Nephron progenitor cell (in vitro differentiated cells): Measurements from ENCODE around the gene VAV1.

ENCODE experiments used
- DNase-seq: peaks from one replicate; pipeline ENCODE4 v3.0.0; 2021
- H3K27ac Mint-ChIP-seq: 2 replicates; pipeline ENCODE4 v1.8.0; 2021; ENCODE audit warnings: mild to moderate bottlenecking, moderate library complexity, mixed read lengths
- H3K27me3 Mint-ChIP-seq: 2 replicates; pipeline ENCODE4 v1.8.0; 2021; ENCODE audit warnings: mild to moderate bottlenecking, low read depth, mixed read lengths; ENCODE audit not compliant: poor library complexity
- H3K36me3 Mint-ChIP-seq: 2 replicates; pipeline ENCODE4 v1.8.0; 2021; ENCODE audit warnings: low read depth, mixed read lengths
- H3K4me1 Mint-ChIP-seq: 2 replicates; pipeline ENCODE4 v1.8.0; 2021; ENCODE audit warnings: mixed read lengths
- H3K4me3 Mint-ChIP-seq: 2 replicates; pipeline ENCODE4 v1.8.0; 2021; ENCODE audit warnings: mild to moderate bottlenecking, moderate library complexity, mixed read lengths
- H3K9me3 Mint-ChIP-seq: 2 replicates; pipeline ENCODE4 v1.8.0; 2021; ENCODE audit warnings: mild to moderate bottlenecking, moderate library complexity, mixed read lengths
- TF ChIP-seq, protein P1 (sequence below): fragments of 200-600 bp; sonication (generic); IDR thresholded peaks from 2 replicates; pipeline ENCODE4 v1.5.0; 2021; ENCODE audit warnings: antibody characterized with exemption

VAV1 gene

DNA sequence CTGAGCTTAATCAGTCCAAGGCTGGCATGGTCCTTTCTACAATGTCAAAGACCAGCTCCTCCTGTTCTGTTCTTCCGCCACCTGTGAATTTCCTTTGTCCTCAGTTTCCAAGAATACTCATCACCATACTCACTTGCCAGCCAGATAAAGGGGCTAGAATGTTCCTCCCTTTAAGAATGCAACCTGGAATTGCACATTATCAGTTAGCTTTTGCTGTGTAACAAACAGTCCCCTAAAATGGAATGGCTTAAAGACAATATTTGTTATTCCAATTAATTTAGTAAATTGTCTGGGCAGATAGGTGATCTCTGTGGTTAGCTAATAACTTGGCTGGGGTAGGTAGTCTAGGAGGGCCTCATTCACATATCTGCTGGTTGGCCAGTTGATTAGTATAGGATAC, 36.0 kb downstream of the VAV1 start:
- Mint-ChIP-seq H3K36me3 (no peaks in the 10 kb centered on the region), H3K27me3 (peaks cover 12% of the 10 kb centered on the region), H3K4me1 (no peaks in the 10 kb centered on the region), H3K4me3 (no peak overlapping the region), H3K9me3 (peaks cover 58% of the 10 kb centered on the region), H3K27ac (no peak overlapping the region)
- TF ChIP-seq, protein P1, sequence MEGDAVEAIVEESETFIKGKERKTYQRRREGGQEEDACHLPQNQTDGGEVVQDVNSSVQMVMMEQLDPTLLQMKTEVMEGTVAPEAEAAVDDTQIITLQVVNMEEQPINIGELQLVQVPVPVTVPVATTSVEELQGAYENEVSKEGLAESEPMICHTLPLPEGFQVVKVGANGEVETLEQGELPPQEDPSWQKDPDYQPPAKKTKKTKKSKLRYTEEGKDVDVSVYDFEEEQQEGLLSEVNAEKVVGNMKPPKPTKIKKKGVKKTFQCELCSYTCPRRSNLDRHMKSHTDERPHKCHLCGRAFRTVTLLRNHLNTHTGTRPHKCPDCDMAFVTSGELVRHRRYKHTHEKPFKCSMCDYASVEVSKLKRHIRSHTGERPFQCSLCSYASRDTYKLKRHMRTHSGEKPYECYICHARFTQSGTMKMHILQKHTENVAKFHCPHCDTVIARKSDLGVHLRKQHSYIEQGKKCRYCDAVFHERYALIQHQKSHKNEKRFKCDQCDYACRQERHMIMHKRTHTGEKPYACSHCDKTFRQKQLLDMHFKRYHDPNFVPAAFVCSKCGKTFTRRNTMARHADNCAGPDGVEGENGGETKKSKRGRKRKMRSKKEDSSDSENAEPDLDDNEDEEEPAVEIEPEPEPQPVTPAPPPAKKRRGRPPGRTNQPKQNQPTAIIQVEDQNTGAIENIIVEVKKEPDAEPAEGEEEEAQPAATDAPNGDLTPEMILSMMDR, result no peak
- DNase-seq, result no peak

DNA sequence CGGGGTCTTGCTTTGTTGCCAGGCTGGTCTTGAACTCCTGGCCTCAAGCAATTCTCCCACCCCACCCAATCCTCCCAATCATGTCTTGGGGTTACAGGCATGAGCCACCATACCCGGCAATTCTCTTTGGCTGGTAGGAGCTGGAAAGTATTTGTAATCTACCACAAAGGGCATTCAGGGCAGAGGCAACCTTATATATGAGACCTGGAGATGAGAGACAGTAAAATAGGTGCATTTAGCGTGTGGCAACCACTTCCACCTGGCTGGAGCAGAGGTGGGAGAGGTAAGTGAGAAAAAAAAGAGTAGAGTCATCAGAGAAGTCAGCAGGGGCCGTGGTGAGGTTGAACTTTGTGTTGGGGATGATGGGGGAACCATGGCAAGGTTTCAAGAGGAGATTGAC, 36.8 kb downstream of the VAV1 start:
- Mint-ChIP-seq H3K36me3 (no peaks in the 10 kb centered on the region), H3K9me3 (peaks cover 52% of the 10 kb centered on the region), H3K27ac (no peak overlapping the region), H3K4me3 (no peak overlapping the region), H3K27me3 (peaks cover 12% of the 10 kb centered on the region), H3K4me1 (no peaks in the 10 kb centered on the region)
- no peak for DNase-seq
- TF ChIP-seq, protein P1, result no peak

DNA sequence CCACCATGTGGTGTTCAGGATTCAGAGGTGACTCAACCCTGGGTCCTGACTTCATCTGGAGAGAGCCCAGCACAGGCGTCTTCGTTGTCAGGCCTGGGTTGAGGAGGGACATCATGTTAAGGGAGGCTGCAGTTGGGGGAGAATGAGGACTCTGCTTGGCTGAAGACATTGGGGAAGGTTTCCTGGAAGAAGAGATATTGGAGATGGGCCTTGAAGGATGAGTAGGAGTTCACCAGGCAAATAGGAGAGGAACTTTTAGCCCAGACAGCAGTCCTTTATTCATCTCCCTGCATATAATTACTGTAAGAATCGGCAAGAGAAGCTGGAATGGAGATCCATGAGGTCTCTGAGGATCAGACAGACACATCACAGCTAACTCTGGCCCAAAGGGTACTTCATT, 38.9 kb downstream of the VAV1 start:
- DNase-seq, result no peak
- H3K36me3 Mint-ChIP-seq, result no peaks in the 10 kb centered on the region
- TF ChIP-seq, protein P1, result no peak
- no peak overlapping the region for H3K4me3 Mint-ChIP-seq
- peaks cover 11% of the 10 kb centered on the region for H3K27me3 Mint-ChIP-seq
- no peak overlapping the region for H3K27ac Mint-ChIP-seq
- peaks cover 51% of the 10 kb centered on the region for H3K9me3 Mint-ChIP-seq
- H3K4me1 Mint-ChIP-seq, result no peaks in the 10 kb centered on the region

DNA sequence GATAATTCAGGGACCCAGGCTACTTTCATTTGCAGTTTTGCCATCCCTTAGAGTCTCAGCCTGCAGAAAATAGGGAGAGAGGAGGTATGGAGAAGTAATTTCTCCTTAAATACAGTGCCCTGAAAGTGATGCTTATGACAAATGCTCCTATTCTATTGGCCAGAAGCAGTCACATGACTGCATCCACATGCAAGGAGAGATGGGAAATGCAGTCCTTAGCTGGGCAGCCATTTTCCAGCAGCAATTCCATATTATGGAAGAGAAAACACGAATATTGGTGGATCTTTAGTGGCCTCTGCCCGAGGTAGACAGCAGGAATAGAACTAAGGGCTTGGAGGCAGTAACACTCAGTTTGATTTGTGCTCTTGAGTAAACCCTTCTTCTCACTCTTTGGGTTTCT, 39.4 kb downstream of the VAV1 start:
- TF ChIP-seq, protein P1, result no peak

DNA sequence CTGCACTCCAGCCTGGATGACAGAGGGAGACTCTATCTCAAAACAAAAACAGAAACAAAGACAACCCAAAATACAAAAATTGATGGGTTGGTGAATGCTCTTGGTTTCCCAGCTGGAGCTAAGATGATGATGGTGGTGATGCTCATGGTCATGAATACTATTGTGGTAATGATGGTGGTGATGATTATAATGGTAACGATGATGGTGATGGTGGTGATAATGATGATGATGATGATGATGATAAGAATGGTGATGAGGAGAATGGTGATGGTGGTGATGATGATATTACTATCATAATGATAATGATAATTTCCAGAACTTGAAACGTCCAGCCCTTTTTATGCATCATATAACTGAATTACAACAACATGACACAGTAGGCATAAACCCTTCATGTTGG, 40.1 kb downstream of the VAV1 start:
- Mint-ChIP-seq H3K4me3 (no peak overlapping the region), H3K27me3 (peaks cover 9% of the 10 kb centered on the region), H3K27ac (no peak overlapping the region), H3K36me3 (no peaks in the 10 kb centered on the region), H3K4me1 (no peaks in the 10 kb centered on the region), H3K9me3 (peaks cover 49% of the 10 kb centered on the region)
- TF ChIP-seq, protein P1, result no peak
- no peak for DNase-seq

More for the DNA sequence above, 39.4 kb downstream of the VAV1 start:
- H3K4me3 Mint-ChIP-seq, result no peak overlapping the region
- H3K27ac Mint-ChIP-seq, result no peak overlapping the region
- no peaks in the 10 kb centered on the region for H3K36me3 Mint-ChIP-seq
- peaks cover 49% of the 10 kb centered on the region for H3K9me3 Mint-ChIP-seq
- H3K27me3 Mint-ChIP-seq, result peaks cover 9% of the 10 kb centered on the region
- no peak for DNase-seq
- H3K4me1 Mint-ChIP-seq, result no peaks in the 10 kb centered on the region

DNA sequence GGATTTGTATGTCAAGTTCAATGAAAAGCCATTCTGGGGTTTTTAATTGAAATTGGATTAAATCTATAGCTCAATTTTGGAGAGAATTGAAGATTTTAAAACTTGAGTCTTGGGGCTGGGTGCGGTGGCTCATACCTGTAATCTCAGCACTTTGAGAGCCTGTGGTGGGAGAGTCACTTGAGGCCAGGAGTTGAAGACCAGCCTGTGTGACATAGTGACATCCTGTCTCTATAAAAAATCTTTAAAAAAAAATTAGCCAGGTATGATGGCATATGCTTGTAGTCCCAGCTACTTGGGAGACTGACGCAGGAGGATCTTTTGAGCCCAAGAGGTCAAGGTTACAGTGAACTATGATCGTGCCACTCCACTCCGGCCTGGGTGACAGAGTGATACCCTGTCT, 41.2 kb downstream of the VAV1 start:
- TF ChIP-seq, protein P1, result no peak
- Mint-ChIP-seq H3K9me3 (peaks cover 55% of the 10 kb centered on the region), H3K4me3 (no peak overlapping the region), H3K4me1 (no peaks in the 10 kb centered on the region), H3K36me3 (no peaks in the 10 kb centered on the region), H3K27me3 (peaks cover 9% of the 10 kb centered on the region), H3K27ac (no peak overlapping the region)
- DNase-seq, result no peak
